Measurements from ENCODE around the gene MCAT. TPM values are rescaled to one million over a fixed set of nuclear protein-coding genes. Genes with fewer than 3 reads are reported as not detected.
A peak's percentile ranks its signal among the peaks of the same experiment; 100 is the strongest.
"Not testable (repeated sequence)": the region's sequence is repeated elsewhere in the genome, so short reads cannot be mapped to it uniquely, and the experiment has no call there.

The MCAT gene
- total and polyA plus RNA-seq, 12 donors = 16.9 to 92.9 (median 27.7) TPM

- TF ChIP-seq CTCF (IDR thresholded peaks at IDR 0.05) (no peak), POLR2A (IDR thresholded peaks at IDR 0.05) (peak in 1 of 2 donors; percentile 73)
- Histone ChIP-seq H3K27ac (peak within 1 kb of the TSS; percentile 34 to 89 (median 67)), H3K4me3 (peak within 1 kb of the TSS in 3 of 4 donors; percentile 54 to 81 (median 68)), H3K36me3 (replicated peaks in 1 of 2) (no peaks in the 10 kb centered on the region), H3K27me3 (no peaks in the 10 kb centered on the region), H3K9me3 (replicated peaks in 1 of 3) (no peaks in the 10 kb centered on the region), H3K4me1 (replicated peaks in 1 of 2) (peaks cover 22 to 23% of the 10 kb centered on the region in 2 donors)
- DNase-seq = peak; percentile 85 to 90 (median 88)
- 0 to 2% (median 1%) methylated on average over 4 to 75 of the region's 75 CpGs for WGBS, 4 donors
- intact Hi-C loops (cut with DNase I) = no loop called here
These were observed 8.2 kb upstream of the MCAT start, which contains the start of gene TSPO for GRCh38 chr22:43151251-43152002. Gene TSPO (plus strand): TSS chr22:43151559. CDS start chr22:43159239, 7,680 bp downstream.

- TF ChIP-seq POLR2A (IDR thresholded peaks at IDR 0.05) (no peak), CTCF (IDR thresholded peaks at IDR 0.05) (no peak)
- peak overlapping the region in 4 of 5 donors; percentile 34 to 89 (median 72) for H3K27ac ChIP-seq
- 20 to 58% (median 52%) methylated on average over 2 to 15 of the region's 15 CpGs for WGBS, 4 donors
- peak overlapping the region in 1 of 4 donors; percentile 81 for H3K4me3 ChIP-seq
- H3K4me1 ChIP-seq (replicated peaks in 1 of 2) = peaks cover 22 to 23% of the 10 kb centered on the region in 2 donors
- H3K27me3 ChIP-seq = no peaks in the 10 kb centered on the region
- intact Hi-C loops (cut with DNase I) = no loop called here
- no peaks in the 10 kb centered on the region for H3K9me3 ChIP-seq (replicated peaks in 1 of 3)
- peak; percentile 48 to 64 (median 57) for DNase-seq
- no peaks in the 10 kb centered on the region for H3K36me3 ChIP-seq (replicated peaks in 1 of 2)
These were observed 7.6 kb upstream of the MCAT start for GRCh38 chr22:43150731-43151206.

GRCh38 chr22:43148581-43148980 is 5.4 kb upstream of the MCAT start:
- H3K9me3 ChIP-seq (replicated peaks in 1 of 3) = no peaks in the 10 kb centered on the region
- DNase-seq = no peak
- WGBS, 4 donors = 52 to 69% (median 64%) methylated on average over 3 to 6 of the region's 6 CpGs
- H3K27me3 ChIP-seq = no peaks in the 10 kb centered on the region
- H3K4me1 ChIP-seq (replicated peaks in 1 of 2) = peaks cover 23 to 24% of the 10 kb centered on the region in 2 donors
- H3K36me3 ChIP-seq (replicated peaks in 1 of 2) = no peaks in the 10 kb centered on the region
- no peak overlapping the region for H3K4me3 ChIP-seq
- TF ChIP-seq CTCF (IDR thresholded peaks at IDR 0.05) (no peak), POLR2A (IDR thresholded peaks at IDR 0.05) (no peak)
- intact Hi-C loops (cut with DNase I) = no loop called here
- H3K27ac ChIP-seq = no peak overlapping the region

GRCh38 chr22:43147821-43148220 is 4.6 kb upstream of the MCAT start:
- no peak for TF ChIP-seq CTCF (IDR thresholded peaks at IDR 0.05)
- no peak for TF ChIP-seq POLR2A (IDR thresholded peaks at IDR 0.05)
- H3K36me3 ChIP-seq (replicated peaks in 1 of 2) = no peaks in the 10 kb centered on the region
- H3K4me3 ChIP-seq = no peak overlapping the region
- WGBS, 4 donors = 40 to 49% (median 43%) methylated on average over 8 of the region's 8 CpGs
- intact Hi-C loops (cut with DNase I) = no loop called here
- H3K4me1 ChIP-seq (replicated peaks in 1 of 2) = peaks cover 22 to 26% of the 10 kb centered on the region in 2 donors
- no peaks in the 10 kb centered on the region for H3K27me3 ChIP-seq
- peak overlapping the region in 1 of 5 donors; percentile 6 for H3K27ac ChIP-seq
- peak in 6 of 7 donors; percentile 52 to 72 (median 64) for DNase-seq
- H3K9me3 ChIP-seq (replicated peaks in 1 of 3) = no peaks in the 10 kb centered on the region

- H3K4me3 ChIP-seq; H3K27me3 ChIP-seq; H3K9me3 ChIP-seq (replicated peaks in 1 of 3); H3K36me3 ChIP-seq (replicated peaks in 1 of 2); intact Hi-C loops (cut with DNase I): not testable (repeated sequence)
- 69 to 89% (median 76%) methylated on average over 15 of the region's 15 CpGs for WGBS, 4 donors
- peak in 1 of 7 donors; percentile 28 for DNase-seq
- peaks cover 16 to 26% of the 10 kb centered on the region in 2 donors for H3K4me1 ChIP-seq (replicated peaks in 1 of 2)
- H3K27ac ChIP-seq = peak overlapping the region in 1 of 5 donors; percentile 66
These were observed 3.1 kb upstream of the MCAT start for GRCh38 chr22:43146332-43146731.

GRCh38 chr22:43145371-43145770 is 2.2 kb upstream of the MCAT start:
- DNase-seq; H3K9me3 ChIP-seq (replicated peaks in 1 of 3); intact Hi-C loops (cut with DNase I); H3K27me3 ChIP-seq; H3K4me3 ChIP-seq; H3K36me3 ChIP-seq (replicated peaks in 1 of 2); H3K27ac ChIP-seq: not testable (repeated sequence)
- WGBS, 4 donors = 84 to 93% (median 90%) methylated on average over 8 of the region's 8 CpGs
- peaks cover 9 to 18% of the 10 kb centered on the region in 2 donors for H3K4me1 ChIP-seq (replicated peaks in 1 of 2)

Measured in adrenal gland (tissue), 12 donors.